Body of pancreas (tissue), 4 donors: ENCODE results near the gene RMND1. TPM values are rescaled to one million over a fixed set of nuclear protein-coding genes. Genes with fewer than 3 reads are reported as not detected.
"Not testable (repeated sequence)": the region's sequence is repeated elsewhere in the genome, so short reads cannot be mapped to it uniquely, and the experiment has no call there.

Source experiments
- ATAC-seq: fragments of 150-250 bp; one replicate; pipeline ENCODE4 v1.9.1; 2016
- DNase-seq, 4 donors: peaks; one replicate each; pipeline ENCODE4 v3.0.0-alpha.2; 2019
- H3K27ac ChIP-seq, 4 donors: fragments of 200-600 bp; sonication (generic); 1 replicate in 3 of 4; 2 replicates in 1 of 4; pipeline versions ENCODE4 v1.5.1 to v1.6.1; 2016 to 2019; ENCODE audit warnings: mild to moderate bottlenecking in 1 of 4, mixed read lengths in 1 of 4, moderate library complexity in 1 of 4
- H3K27me3 ChIP-seq, 2 donors: fragments of 200-600 bp; sonication (generic); one replicate each; pipeline ENCODE4 v1.6.0; 2016; ENCODE audit warnings: mild to moderate bottlenecking in 1 of 2
- H3K36me3 ChIP-seq, 2 donors: fragments of 200-600 bp; sonication (generic); replicated peaks in 1 of 2; 2 replicates each; pipeline ENCODE4 v1.5.1; 2016; ENCODE audit warnings: low read depth in 2 of 2; ENCODE audit not compliant: insufficient read depth in 1 of 2
- H3K4me1 ChIP-seq: fragments of 200-600 bp; sonication (generic); one replicate; pipeline ENCODE4 v1.6.0; 2016
- H3K4me3 ChIP-seq, 2 donors: fragments of 200-600 bp; sonication (generic); 1 replicate in 1 of 2; 2 replicates in 1 of 2; pipeline ENCODE4 v1.5.1; 2016 to 2019
- H3K9me3 ChIP-seq, 3 donors: fragments of 200-600 bp; sonication (generic); 1 replicate in 2 of 3; 2 replicates in 1 of 3; pipeline ENCODE4 v1.5.1; 2016
- CTCF ChIP-seq, 7 experiments: fragments of 450-650 bp in 4 of 7; fragments of 200-600 bp in 3 of 7; sonication (generic) in 3 of 7; IDR thresholded peaks; one replicate each; pipeline ENCODE4 v1.5.1; 2016 to 2019; ENCODE audit warnings: antibody characterized with exemption in 7 of 7
- POLR2A ChIP-seq, 3 donors: fragments of 450-650 bp; IDR thresholded peaks; one replicate each; pipeline ENCODE4 v1.6.1; 2016; ENCODE audit warnings: antibody characterized with exemption in 3 of 3, mild to moderate bottlenecking in 2 of 3
- WGBS, 2 donors: methylation state at CpG; one replicate each; pipeline ENCODE4 v1.1.5; 2017; 5-methylcytosine and 5-hydroxymethylcytosine counted together
- intact Hi-C: fragments of 100-400 bp; cut with DNase I; formaldehyde crosslinking; loops from one replicate; pipeline ENCODE4 v1.15.1; 2023
- total RNA-seq, 2 donors: library from RNA; depleted of rRNA; stranded (reverse); fragments of >200 nt; gene quantifications; one replicate each; pipeline ENCODE4 v1.1.0, GENCODE V29; 2016

RMND1 gene
- total RNA-seq, 2 donors from 2014 or later: 6.6 to 10.9 TPM

- Histone ChIP-seq H3K36me3 (no peaks in the 10 kb centered on the region), H3K4me1 (peaks cover 19% of the 10 kb centered on the region), H3K27ac (peak overlapping the region; percentile 83 to 95 (median 89)), H3K4me3 (peak overlapping the region; percentile 44 to 90), H3K9me3 (no peaks in the 10 kb centered on the region), H3K27me3 (no peaks in the 10 kb centered on the region)
- TF ChIP-seq CTCF (IDR thresholded peaks at IDR 0.05) (no peak), POLR2A (IDR thresholded peaks at IDR 0.05) (no peak)
- intact Hi-C loops: no loop called here
- WGBS, 2 donors: 1% methylated on average over 14 to 24 of the region's 24 CpGs
- peak; percentile 17 to 53 (median 28) for DNase-seq
- ATAC-seq: peak; percentile 11
These were observed 963 bp upstream of the RMND1 start for GRCh38 chr6:151452750-151453427.

- H3K9me3 ChIP-seq: no peaks in the 10 kb centered on the region
- WGBS, 2 donors: 1% methylated on average over 22 of the region's 22 CpGs
- peak overlapping the region; percentile 48 to 64 for H3K4me3 ChIP-seq
- H3K4me1 ChIP-seq: peaks cover 19% of the 10 kb centered on the region
- H3K36me3 ChIP-seq: no peaks in the 10 kb centered on the region
- no peak for ATAC-seq
- DNase-seq: no peak
- TF ChIP-seq POLR2A (IDR thresholded peaks at IDR 0.05): no peak
- no peak for TF ChIP-seq CTCF (IDR thresholded peaks at IDR 0.05)
- intact Hi-C loops: no loop called here
- no peaks in the 10 kb centered on the region for H3K27me3 ChIP-seq
- peak overlapping the region; percentile 47 to 95 (median 76) for H3K27ac ChIP-seq
These were observed 443 bp downstream of the RMND1 start for GRCh38 chr6:151451417-151451949.

GRCh38 chr6:151450928-151451327 is 998 bp downstream of the RMND1 start:
- DNase-seq, H3K4me3 ChIP-seq, ATAC-seq, H3K27me3 ChIP-seq, H3K9me3 ChIP-seq, H3K36me3 ChIP-seq, H3K27ac ChIP-seq, intact Hi-C loops: not testable (repeated sequence)
- 45 to 48% methylated on average over 6 of the region's 6 CpGs for WGBS, 2 donors
- H3K4me1 ChIP-seq: peaks cover 25% of the 10 kb centered on the region

- Histone ChIP-seq H3K4me1 (peaks cover 25% of the 10 kb centered on the region), H3K36me3 (no peaks in the 10 kb centered on the region), H3K9me3 (no peaks in the 10 kb centered on the region), H3K27ac (no peak overlapping the region), H3K27me3 (no peaks in the 10 kb centered on the region), H3K4me3 (no peak overlapping the region)
- DNase-seq (no peak), ATAC-seq (no peak)
- TF ChIP-seq POLR2A (IDR thresholded peaks at IDR 0.05): no peak
- TF ChIP-seq CTCF (IDR thresholded peaks at IDR 0.05): no peak
- 88 to 96% methylated on average over 9 to 12 of the region's 12 CpGs for WGBS, 2 donors
- intact Hi-C loops: no loop called here
These were observed 3.3 kb downstream of the RMND1 start for GRCh38 chr6:151448623-151449022.

GRCh38 chr6:151447237-151447636 is 4.7 kb downstream of the RMND1 start:
- no peak for TF ChIP-seq POLR2A (IDR thresholded peaks at IDR 0.05)
- no peak for TF ChIP-seq CTCF (IDR thresholded peaks at IDR 0.05)
- no peaks in the 10 kb centered on the region for H3K9me3 ChIP-seq
- DNase-seq (no peak), ATAC-seq (no peak)
- H3K36me3 ChIP-seq: no peaks in the 10 kb centered on the region
- no peak overlapping the region for H3K4me3 ChIP-seq
- WGBS, 2 donors: 88 to 89% methylated on average over 4 of the region's 4 CpGs
- no peak overlapping the region for H3K27ac ChIP-seq
- peaks cover 18% of the 10 kb centered on the region for H3K4me1 ChIP-seq
- intact Hi-C loops: no loop called here
- no peaks in the 10 kb centered on the region for H3K27me3 ChIP-seq
